Measurements from ENCODE around the gene GALT. TPM values are rescaled to one million over a fixed set of nuclear protein-coding genes. Genes with fewer than 3 reads are reported as not detected.

The GALT gene
- total RNA-seq, 1 donor from 2014 or later: 32.1 TPM

DNA sequence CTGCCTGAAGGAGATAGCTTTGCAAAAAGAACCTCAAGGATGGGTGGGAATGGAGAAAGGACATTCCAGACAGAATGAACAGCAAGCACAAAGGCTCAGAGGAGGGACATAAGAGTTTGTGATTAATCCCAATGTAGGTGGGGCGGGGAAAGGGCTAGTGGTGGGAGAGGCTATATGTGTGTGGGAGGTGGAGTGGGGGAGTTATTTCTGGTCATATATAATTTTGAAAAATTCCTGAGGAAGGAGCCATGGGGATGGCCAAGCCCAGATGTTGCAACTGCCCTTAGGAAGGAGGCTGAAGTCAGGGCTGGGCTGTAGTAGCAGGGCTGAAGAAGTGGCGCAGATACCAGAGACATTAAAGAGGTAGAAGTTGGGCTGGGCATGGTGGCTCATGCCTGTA, 29.4 kb downstream of the GALT start:
- Mint-ChIP-seq H3K9me3 (no peaks in the 10 kb centered on the region), H3K27ac (no peak overlapping the region), H3K27me3 (ENCODE audit: insufficient read depth, low read depth) (peaks cover 6% of the 10 kb centered on the region), H3K4me1 (peaks cover 6% of the 10 kb centered on the region), H3K36me3 (peaks cover 4% of the 10 kb centered on the region), H3K4me3 (no peak overlapping the region)
- Histone ChIP-seq H3F3A (ENCODE audit: low read depth) (no peaks in the 10 kb centered on the region), H3K4me3 (no peak overlapping the region), H3K79me2 (ENCODE audit: low read depth) (no peaks in the 10 kb centered on the region), H3K4me2 (no peak overlapping the region), H3K9ac (no peak overlapping the region), H3K27me3 (no peaks in the 10 kb centered on the region), H3K36me3 (no peaks in the 10 kb centered on the region), H4K20me1 (ENCODE audit: low read depth) (no peaks in the 10 kb centered on the region), H3K4me1 (no peaks in the 10 kb centered on the region), H2AFZ (replicated peaks) (no peak overlapping the region), H3K9me3 (ENCODE audit: low read depth) (no peaks in the 10 kb centered on the region), H3K27ac (no peak overlapping the region)
- no peak for DNase-seq (ENCODE audit: low spot score)
- TF ChIP-seq EZH2phosphoT487 (IDR thresholded peaks at IDR 0.05): no peak
- no peak for TF ChIP-seq EZH2 (IDR thresholded peaks at IDR 0.05)
- TF ChIP-seq, protein P1, sequence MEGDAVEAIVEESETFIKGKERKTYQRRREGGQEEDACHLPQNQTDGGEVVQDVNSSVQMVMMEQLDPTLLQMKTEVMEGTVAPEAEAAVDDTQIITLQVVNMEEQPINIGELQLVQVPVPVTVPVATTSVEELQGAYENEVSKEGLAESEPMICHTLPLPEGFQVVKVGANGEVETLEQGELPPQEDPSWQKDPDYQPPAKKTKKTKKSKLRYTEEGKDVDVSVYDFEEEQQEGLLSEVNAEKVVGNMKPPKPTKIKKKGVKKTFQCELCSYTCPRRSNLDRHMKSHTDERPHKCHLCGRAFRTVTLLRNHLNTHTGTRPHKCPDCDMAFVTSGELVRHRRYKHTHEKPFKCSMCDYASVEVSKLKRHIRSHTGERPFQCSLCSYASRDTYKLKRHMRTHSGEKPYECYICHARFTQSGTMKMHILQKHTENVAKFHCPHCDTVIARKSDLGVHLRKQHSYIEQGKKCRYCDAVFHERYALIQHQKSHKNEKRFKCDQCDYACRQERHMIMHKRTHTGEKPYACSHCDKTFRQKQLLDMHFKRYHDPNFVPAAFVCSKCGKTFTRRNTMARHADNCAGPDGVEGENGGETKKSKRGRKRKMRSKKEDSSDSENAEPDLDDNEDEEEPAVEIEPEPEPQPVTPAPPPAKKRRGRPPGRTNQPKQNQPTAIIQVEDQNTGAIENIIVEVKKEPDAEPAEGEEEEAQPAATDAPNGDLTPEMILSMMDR (IDR thresholded peaks at IDR 0.05): no peak

DNA sequence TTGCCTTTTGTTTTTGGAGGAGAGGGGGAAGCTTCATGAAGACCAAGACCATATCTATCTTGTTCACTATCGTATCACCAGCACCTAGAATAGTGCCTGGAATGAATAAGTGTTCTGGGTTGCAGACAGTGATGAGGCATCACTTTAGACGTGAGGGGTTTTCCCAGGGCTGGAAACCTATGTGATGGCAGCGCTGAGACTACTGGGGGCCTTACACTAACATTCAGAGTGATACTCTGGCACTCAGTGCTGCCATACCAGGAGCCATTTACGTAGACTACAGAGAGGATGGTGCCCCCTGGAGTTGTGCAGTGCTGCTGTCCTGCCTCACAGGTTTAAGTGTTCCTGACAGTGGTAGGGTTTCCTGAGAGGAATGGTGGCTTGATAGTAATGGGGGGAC, 37.7 kb downstream of the GALT start:
- Histone ChIP-seq H3K4me3 (no peak overlapping the region), H3K4me1 (no peaks in the 10 kb centered on the region), H3K36me3 (no peaks in the 10 kb centered on the region), H3K27ac (no peak overlapping the region), H3K4me2 (no peak overlapping the region), H2AFZ (replicated peaks) (no peak overlapping the region), H3K79me2 (ENCODE audit: low read depth) (no peaks in the 10 kb centered on the region), H3K9ac (no peak overlapping the region), H4K20me1 (ENCODE audit: low read depth) (no peaks in the 10 kb centered on the region), H3F3A (ENCODE audit: low read depth) (no peaks in the 10 kb centered on the region), H3K9me3 (ENCODE audit: low read depth) (no peaks in the 10 kb centered on the region), H3K27me3 (no peaks in the 10 kb centered on the region)
- Mint-ChIP-seq H3K4me3 (no peak overlapping the region), H3K27ac (no peak overlapping the region), H3K27me3 (ENCODE audit: insufficient read depth, low read depth) (peaks cover 5% of the 10 kb centered on the region), H3K9me3 (no peaks in the 10 kb centered on the region), H3K4me1 (peaks cover 18% of the 10 kb centered on the region), H3K36me3 (peaks cover 8% of the 10 kb centered on the region)
- TF ChIP-seq EZH2phosphoT487 (IDR thresholded peaks at IDR 0.05) (no peak), EZH2 (IDR thresholded peaks at IDR 0.05) (no peak)
- TF ChIP-seq, protein P1 (IDR thresholded peaks at IDR 0.05): no peak
- DNase-seq (ENCODE audit: low spot score): no peak

DNA sequence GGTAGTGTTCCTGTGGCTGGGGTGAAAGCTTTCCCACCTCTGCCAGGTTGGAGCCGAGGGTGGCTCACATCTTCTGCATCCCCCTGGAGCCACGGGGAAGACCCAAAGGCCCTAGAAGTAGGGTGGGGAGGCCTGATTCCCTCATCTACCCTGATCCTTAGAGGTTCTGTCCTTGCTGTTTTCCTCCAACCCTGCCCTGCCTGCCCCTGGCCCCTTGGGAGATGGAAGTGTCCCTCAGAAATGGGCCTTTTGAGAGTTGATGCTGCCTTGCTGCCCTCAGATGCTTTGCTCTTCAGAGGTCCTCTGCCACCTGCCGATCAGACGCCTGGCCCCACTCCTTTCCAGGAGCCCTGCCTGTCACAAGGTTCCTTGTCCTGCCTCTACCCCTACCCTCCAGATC, 38.3 kb downstream of the GALT start:
- no peak overlapping the region for H2AFZ ChIP-seq (replicated peaks)
- no peak overlapping the region for H3K4me2 ChIP-seq
- H3K9me3 ChIP-seq (ENCODE audit: low read depth): no peaks in the 10 kb centered on the region
- no peak for DNase-seq (ENCODE audit: low spot score)
- H3F3A ChIP-seq (ENCODE audit: low read depth): no peaks in the 10 kb centered on the region
- no peaks in the 10 kb centered on the region for H3K36me3 ChIP-seq
- no peak overlapping the region for H3K4me3 Mint-ChIP-seq
- peaks cover 10% of the 10 kb centered on the region for H3K27me3 Mint-ChIP-seq (ENCODE audit: insufficient read depth, low read depth)
- H3K9me3 Mint-ChIP-seq: no peaks in the 10 kb centered on the region
- H3K4me1 Mint-ChIP-seq: peaks cover 18% of the 10 kb centered on the region
- no peak overlapping the region for H3K27ac ChIP-seq
- no peak overlapping the region for H3K9ac ChIP-seq
- H3K4me1 ChIP-seq: no peaks in the 10 kb centered on the region
- H3K4me3 ChIP-seq: no peak overlapping the region
- H3K36me3 Mint-ChIP-seq: peaks cover 8% of the 10 kb centered on the region
- no peaks in the 10 kb centered on the region for H4K20me1 ChIP-seq (ENCODE audit: low read depth)
- H3K79me2 ChIP-seq (ENCODE audit: low read depth): no peaks in the 10 kb centered on the region
- H3K27me3 ChIP-seq: no peaks in the 10 kb centered on the region
- no peak overlapping the region for H3K27ac Mint-ChIP-seq
- TF ChIP-seq, protein P1 (IDR thresholded peaks at IDR 0.05): no peak
- TF ChIP-seq EZH2phosphoT487 (IDR thresholded peaks at IDR 0.05): no peak
- TF ChIP-seq EZH2 (IDR thresholded peaks at IDR 0.05): no peak

All from neural progenitor cell (in vitro differentiated cells).